Thymus (tissue), 11 donors: ENCODE measurements around the gene ATOH7. TPM values are rescaled to one million over a fixed set of nuclear protein-coding genes. Genes with fewer than 3 reads are reported as not detected.
"Not testable (repeated sequence)": the region's sequence is repeated elsewhere in the genome, so short reads cannot be mapped to it uniquely, and the experiment has no call there.

Experiments used
- DNase-seq, 9 donors: peaks; one replicate each; pipeline ENCODE4 v3.0.0-alpha.2; 2013; ENCODE audit warnings: low spot score in 9 of 9, low read depth in 6 of 9, missing footprints in 1 of 9
- H3K27ac ChIP-seq, 2 donors: one replicate each; pipeline ENCODE4 v1.5.1; 2013; ENCODE audit warnings: control low read depth in 1 of 2, low read depth in 1 of 2, low read length in 1 of 2, mild to moderate bottlenecking in 1 of 2, moderate library complexity in 1 of 2
- H3K27me3 ChIP-seq, 2 donors: one replicate each; pipeline ENCODE4 v1.5.1; 2013; ENCODE audit warnings: low read length in 1 of 2; ENCODE audit not compliant: control insufficient read depth in 2 of 2, insufficient read depth in 1 of 2
- H3K36me3 ChIP-seq, 2 donors: one replicate each; pipeline ENCODE4 v1.5.1; 2013; ENCODE audit warnings: low read length in 1 of 2, mild to moderate bottlenecking in 1 of 2, moderate library complexity in 1 of 2; ENCODE audit not compliant: control insufficient read depth in 2 of 2, insufficient read depth in 2 of 2
- H3K4me1 ChIP-seq, 2 donors: one replicate each; pipeline ENCODE4 v1.5.1; 2013; ENCODE audit warnings: low read length in 2 of 2; ENCODE audit not compliant: control insufficient read depth in 2 of 2, insufficient read depth in 2 of 2
- H3K4me3 ChIP-seq, 2 donors: one replicate each; pipeline ENCODE4 v1.5.1; 2013; ENCODE audit warnings: low read length in 2 of 2, control low read depth in 1 of 2, mild to moderate bottlenecking in 1 of 2
- H3K9me3 ChIP-seq, 2 donors: one replicate each; pipeline ENCODE4 v1.5.1; 2013; ENCODE audit warnings: low read length in 1 of 2, mild to moderate bottlenecking in 1 of 2; ENCODE audit not compliant: control insufficient read depth in 2 of 2, insufficient read depth in 1 of 2
- WGBS: extraction: QIAGEN DNeasy Blood & Tissue Kit; methylation state at CpG from one replicate; pipeline ENCODE4 v1.1.7; 2013; 5-methylcytosine and 5-hydroxymethylcytosine counted together
- polyA plus RNA-seq: library from polyadenylated mRNA; stranded (reverse); fragments of 200-250 nt; gene quantifications from one replicate; pipeline ENCODE4 v1.2.3, GENCODE V29; 2013
- total RNA-seq: library from RNA; stranded (reverse); fragments of 120-200 nt; gene quantifications from one replicate; pipeline ENCODE4 v1.2.4, GENCODE V29; 2013
- donor health status: healthy.

The ATOH7 gene
- total and polyA plus RNA-seq, 2 donors: 0.05 to 0.16 TPM

GRCh38 chr10:68269562-68270290 is 37.8 kb upstream of the ATOH7 start:
- Histone ChIP-seq H3K4me3 (no peak overlapping the region), H3K27me3 (no peaks in the 10 kb centered on the region)
- 97% methylated on average over 2 of the region's 2 CpGs for WGBS

GRCh38 chr10:68261132-68261856 is 29.4 kb upstream of the ATOH7 start:
- Histone ChIP-seq H3K4me3 (no peak overlapping the region), H3K4me1 (no peaks in the 10 kb centered on the region), H3K27ac (no peak overlapping the region), H3K36me3 (no peaks in the 10 kb centered on the region), H3K27me3 (no peaks in the 10 kb centered on the region), H3K9me3 (no peaks in the 10 kb centered on the region)
- no peak for DNase-seq
- 98% methylated on average over 8 of the region's 8 CpGs for WGBS

More at GRCh38 chr10:68269562-68270290, 37.8 kb upstream of the ATOH7 start:
- no peak for DNase-seq
- Histone ChIP-seq H3K36me3 (no peaks in the 10 kb centered on the region), H3K9me3 (no peaks in the 10 kb centered on the region), H3K4me1 (no peaks in the 10 kb centered on the region), H3K27ac (no peak overlapping the region)

- no peak overlapping the region for H3K4me3 ChIP-seq
- no peak overlapping the region for H3K27ac ChIP-seq
- H3K4me1 ChIP-seq: no peaks in the 10 kb centered on the region
- no peaks in the 10 kb centered on the region for H3K9me3 ChIP-seq
- H3K36me3 ChIP-seq: no peaks in the 10 kb centered on the region
- 81% methylated on average over 1 of the region's 1 CpG for WGBS
- H3K27me3 ChIP-seq: no peaks in the 10 kb centered on the region
- no peak for DNase-seq
Measured at GRCh38 chr10:68253346-68253745, 21.4 kb upstream of the ATOH7 start.

GRCh38 chr10:68251625-68252495 is 19.9 kb upstream of the ATOH7 start:
- Histone ChIP-seq H3K27ac (no peak overlapping the region), H3K36me3 (no peaks in the 10 kb centered on the region), H3K4me3 (no peak overlapping the region), H3K4me1 (no peaks in the 10 kb centered on the region), H3K27me3 (no peaks in the 10 kb centered on the region), H3K9me3 (no peaks in the 10 kb centered on the region)
- DNase-seq: no peak
- WGBS: 91% methylated on average over 5 of the region's 5 CpGs

GRCh38 chr10:68251151-68251550 is 19.2 kb upstream of the ATOH7 start:
- no peaks in the 10 kb centered on the region for H3K27me3 ChIP-seq
- H3K9me3 ChIP-seq: no peaks in the 10 kb centered on the region
- H3K4me3 ChIP-seq: no peak overlapping the region
- DNase-seq: no peak
- H3K27ac ChIP-seq: no peak overlapping the region
- 98% methylated on average over 7 of the region's 7 CpGs for WGBS
- H3K4me1 ChIP-seq: no peaks in the 10 kb centered on the region
- H3K36me3 ChIP-seq: no peaks in the 10 kb centered on the region

GRCh38 chr10:68249297-68249696 is 17.4 kb upstream of the ATOH7 start:
- Histone ChIP-seq H3K4me3 (no peak overlapping the region), H3K9me3 (no peaks in the 10 kb centered on the region), H3K36me3 (no peaks in the 10 kb centered on the region), H3K4me1 (no peaks in the 10 kb centered on the region), H3K27ac (no peak overlapping the region), H3K27me3 (no peaks in the 10 kb centered on the region)
- 97% methylated on average over 4 of the region's 4 CpGs for WGBS
- no peak for DNase-seq

- Histone ChIP-seq H3K27ac (no peak overlapping the region), H3K4me3 (no peak overlapping the region), H3K9me3 (no peaks in the 10 kb centered on the region), H3K36me3 (no peaks in the 10 kb centered on the region), H3K4me1 (no peaks in the 10 kb centered on the region), H3K27me3 (no peaks in the 10 kb centered on the region)
- 96% methylated on average over 6 of the region's 6 CpGs for WGBS
- no peak for DNase-seq
Measured at GRCh38 chr10:68247931-68248330, 16.0 kb upstream of the ATOH7 start.

- H3K27me3 ChIP-seq, H3K36me3 ChIP-seq: not testable (repeated sequence)
- 93% methylated on average over 7 of the region's 7 CpGs for WGBS
Measured at GRCh38 chr10:68246397-68246796, 14.5 kb upstream of the ATOH7 start.

GRCh38 chr10:68242051-68242450 is 10.1 kb upstream of the ATOH7 start:
- Histone ChIP-seq H3K36me3 (no peaks in the 10 kb centered on the region), H3K4me3 (no peak overlapping the region), H3K4me1 (no peaks in the 10 kb centered on the region), H3K9me3 (no peaks in the 10 kb centered on the region), H3K27ac (no peak overlapping the region), H3K27me3 (no peaks in the 10 kb centered on the region)
- no peak for DNase-seq
- 75% methylated on average over 2 of the region's 2 CpGs for WGBS

More at GRCh38 chr10:68246397-68246796, 14.5 kb upstream of the ATOH7 start:
- not testable (repeated sequence) for H3K9me3 ChIP-seq, H3K4me3 ChIP-seq, H3K27ac ChIP-seq, H3K4me1 ChIP-seq, DNase-seq
